Peyer's patch (tissue), 4 donors: ENCODE results near the gene HSD11B2. TPM values are rescaled to one million over a fixed set of nuclear protein-coding genes. Genes with fewer than 3 reads are reported as not detected.
A peak's percentile ranks its signal among the peaks of the same experiment; 100 is the strongest.

Experiments used
- DNase-seq, 3 donors: peaks; one replicate each; pipeline ENCODE4 v3.0.0-alpha.2; 2017 to 2019
- H3K27ac ChIP-seq, 4 donors: fragments of 200-600 bp; sonication (generic); one replicate each; pipeline ENCODE4 v1.5.1; 2016 to 2019
- H3K27me3 ChIP-seq, 2 donors: fragments of 200-600 bp; sonication (generic); one replicate each; pipeline ENCODE4 v1.5.1; 2019
- H3K36me3 ChIP-seq, 3 donors: fragments of 200-600 bp; sonication (generic); one replicate each; pipeline ENCODE4 v1.5.1; 2016 to 2019
- H3K4me1 ChIP-seq, 4 donors: fragments of 200-600 bp; sonication (generic); one replicate each; pipeline ENCODE4 v1.5.1; 2016 to 2019
- H3K4me3 ChIP-seq, 4 donors: fragments of 200-600 bp; sonication (generic); 1 replicate in 3 of 4; 2 replicates in 1 of 4; pipeline ENCODE4 v1.5.1; 2016 to 2019; ENCODE audit warnings: mild to moderate bottlenecking in 1 of 4
- H3K9me3 ChIP-seq, 4 donors: fragments of 200-600 bp; sonication (generic); one replicate each; pipeline ENCODE4 v1.5.1; 2016 to 2019; ENCODE audit warnings: mild to moderate bottlenecking in 1 of 4
- POLR2A ChIP-seq, 2 donors: fragments of 450-650 bp; IDR thresholded peaks; one replicate each; pipeline ENCODE4 v1.5.1; 2017; ENCODE audit warnings: antibody characterized with exemption in 2 of 2, mild to moderate bottlenecking in 2 of 2, moderate library complexity in 2 of 2
- total RNA-seq, 4 donors: library from RNA; depleted of rRNA; stranded (reverse); fragments of >200 nt; gene quantifications; one replicate each; pipeline ENCODE4 v1.1.0, GENCODE V29; 2016
- TF ChIP-seq, protein P1 (sequence below), 6 experiments: fragments of 450-650 bp in 4 of 6; fragments of 200-600 bp in 2 of 6; sonication (generic) in 1 of 6; IDR thresholded peaks; one replicate each; pipeline ENCODE4 v1.5.1; 2017 to 2019; ENCODE audit warnings: antibody characterized with exemption in 6 of 6, mild to moderate bottlenecking in 3 of 6, moderate library complexity in 1 of 6

Gene HSD11B2
- total RNA-seq, 4 donors from 2014 or later = 116 to 688 (median 499) TPM

DNA sequence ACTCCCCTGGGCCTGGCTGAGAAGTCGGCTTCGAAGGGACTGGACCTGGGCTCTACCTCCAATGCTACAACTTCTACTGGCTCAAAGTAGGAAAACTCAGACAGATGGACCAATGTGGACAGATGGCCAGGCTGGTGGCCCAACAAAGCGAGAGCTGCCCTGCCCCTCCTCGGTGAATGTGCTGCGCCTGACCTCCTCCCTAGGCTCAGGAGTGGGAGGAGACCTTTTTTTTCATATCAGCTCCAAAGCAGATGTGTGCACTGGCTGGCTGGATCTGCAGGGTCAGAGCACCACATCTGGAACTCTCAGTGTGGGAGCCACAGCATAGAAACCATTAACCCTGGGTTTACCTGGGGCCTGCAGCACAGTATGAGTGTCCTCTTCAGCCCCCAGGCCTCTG, 29.2 kb downstream of the HSD11B2 start:
- peaks cover 3 to 95% (median 37%) of the 10 kb centered on the region in 4 donors for H3K4me1 ChIP-seq
- H3K27ac ChIP-seq = peak overlapping the region; percentile 43 to 98 (median 94)
- peak in 1 of 2 donors; percentile 26 for TF ChIP-seq POLR2A (IDR thresholded peaks at IDR 0.05)
- TF ChIP-seq, protein P1, sequence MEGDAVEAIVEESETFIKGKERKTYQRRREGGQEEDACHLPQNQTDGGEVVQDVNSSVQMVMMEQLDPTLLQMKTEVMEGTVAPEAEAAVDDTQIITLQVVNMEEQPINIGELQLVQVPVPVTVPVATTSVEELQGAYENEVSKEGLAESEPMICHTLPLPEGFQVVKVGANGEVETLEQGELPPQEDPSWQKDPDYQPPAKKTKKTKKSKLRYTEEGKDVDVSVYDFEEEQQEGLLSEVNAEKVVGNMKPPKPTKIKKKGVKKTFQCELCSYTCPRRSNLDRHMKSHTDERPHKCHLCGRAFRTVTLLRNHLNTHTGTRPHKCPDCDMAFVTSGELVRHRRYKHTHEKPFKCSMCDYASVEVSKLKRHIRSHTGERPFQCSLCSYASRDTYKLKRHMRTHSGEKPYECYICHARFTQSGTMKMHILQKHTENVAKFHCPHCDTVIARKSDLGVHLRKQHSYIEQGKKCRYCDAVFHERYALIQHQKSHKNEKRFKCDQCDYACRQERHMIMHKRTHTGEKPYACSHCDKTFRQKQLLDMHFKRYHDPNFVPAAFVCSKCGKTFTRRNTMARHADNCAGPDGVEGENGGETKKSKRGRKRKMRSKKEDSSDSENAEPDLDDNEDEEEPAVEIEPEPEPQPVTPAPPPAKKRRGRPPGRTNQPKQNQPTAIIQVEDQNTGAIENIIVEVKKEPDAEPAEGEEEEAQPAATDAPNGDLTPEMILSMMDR (IDR thresholded peaks at IDR 0.05) = no peak
- H3K9me3 ChIP-seq = no peaks in the 10 kb centered on the region
- peak in 1 of 3 donors; percentile 67 for DNase-seq
- no peaks in the 10 kb centered on the region for H3K27me3 ChIP-seq
- no peak overlapping the region for H3K4me3 ChIP-seq
- no peaks in the 10 kb centered on the region for H3K36me3 ChIP-seq

DNA sequence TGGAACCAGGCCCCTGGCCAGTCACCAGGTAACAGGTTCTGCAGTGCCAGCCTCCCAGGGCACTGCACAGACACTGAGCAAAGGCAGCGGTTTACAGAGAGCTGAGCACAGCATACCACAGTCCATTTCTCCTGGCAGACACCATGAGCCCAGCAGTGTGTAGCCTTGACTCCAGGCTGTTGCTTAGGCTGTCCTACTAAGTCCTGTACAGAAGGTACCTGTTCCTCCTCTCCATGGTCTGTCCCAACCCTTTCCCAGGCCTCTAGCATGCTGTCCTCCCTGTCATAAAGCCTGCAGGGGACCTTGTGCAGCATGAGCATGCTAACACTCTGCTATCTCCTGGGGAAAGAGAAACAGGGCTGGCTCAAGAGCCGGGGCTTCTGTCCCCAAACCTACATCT, 30.0 kb downstream of the HSD11B2 start:
- DNase-seq = peak in 1 of 3 donors; percentile 68
- H3K36me3 ChIP-seq = no peaks in the 10 kb centered on the region
- H3K27ac ChIP-seq = peak overlapping the region in 3 of 4 donors; percentile 93 to 98 (median 96)
- no peaks in the 10 kb centered on the region for H3K27me3 ChIP-seq
- no peaks in the 10 kb centered on the region for H3K9me3 ChIP-seq
- H3K4me3 ChIP-seq = no peak overlapping the region
- peaks cover 6 to 97% (median 39%) of the 10 kb centered on the region in 4 donors for H3K4me1 ChIP-seq
- TF ChIP-seq POLR2A (IDR thresholded peaks at IDR 0.05) = peak; percentile 17 to 30
- TF ChIP-seq, protein P1 (IDR thresholded peaks at IDR 0.05) = no peak

DNA sequence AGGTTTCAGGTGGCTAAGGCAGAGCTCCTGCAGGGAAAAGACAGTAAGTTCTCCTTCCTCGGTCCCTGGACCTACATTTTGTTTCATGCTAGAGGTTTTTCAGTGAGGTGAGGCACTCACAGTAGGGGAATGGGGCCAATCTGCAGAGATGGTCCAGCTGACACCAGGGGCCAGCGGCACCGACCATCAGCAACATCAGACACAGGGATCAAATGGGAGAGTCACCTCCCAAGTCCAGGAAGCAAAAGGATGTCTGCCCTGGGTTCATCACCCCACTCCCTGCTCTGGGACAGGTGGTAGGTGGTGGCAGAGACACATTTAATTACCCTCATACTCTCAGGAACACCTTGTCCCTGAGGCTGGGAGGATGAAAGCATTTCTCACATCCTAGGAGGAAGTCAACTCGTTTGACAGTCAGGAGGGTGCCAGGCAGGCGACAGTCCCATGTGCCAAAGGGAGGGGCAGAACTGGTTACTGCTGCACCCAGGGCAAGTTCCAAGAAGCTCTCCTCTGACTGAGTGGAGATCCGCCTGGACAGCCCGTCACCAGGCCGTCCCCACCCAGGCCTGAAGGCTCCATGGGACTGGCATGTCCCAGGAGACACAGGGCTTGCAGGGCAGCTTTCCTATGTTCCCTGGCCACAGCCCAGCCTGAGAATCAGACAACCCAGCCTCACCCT, 30.8 kb downstream of the HSD11B2 start:
- H3K9me3 ChIP-seq = no peaks in the 10 kb centered on the region
- no peak overlapping the region for H3K4me3 ChIP-seq
- TF ChIP-seq, protein P1 (IDR thresholded peaks at IDR 0.05) = peak in 2 of 6 experiments; percentile 29
- peak; percentile 50 to 79 for TF ChIP-seq POLR2A (IDR thresholded peaks at IDR 0.05)
- H3K4me1 ChIP-seq = peaks cover 6 to 91% (median 37%) of the 10 kb centered on the region in 4 donors
- H3K27me3 ChIP-seq = no peaks in the 10 kb centered on the region
- H3K36me3 ChIP-seq = no peaks in the 10 kb centered on the region
- DNase-seq = peak in 2 of 3 donors; percentile 93 to 94
- peak overlapping the region in 3 of 4 donors; percentile 93 to 99 (median 98) for H3K27ac ChIP-seq

DNA sequence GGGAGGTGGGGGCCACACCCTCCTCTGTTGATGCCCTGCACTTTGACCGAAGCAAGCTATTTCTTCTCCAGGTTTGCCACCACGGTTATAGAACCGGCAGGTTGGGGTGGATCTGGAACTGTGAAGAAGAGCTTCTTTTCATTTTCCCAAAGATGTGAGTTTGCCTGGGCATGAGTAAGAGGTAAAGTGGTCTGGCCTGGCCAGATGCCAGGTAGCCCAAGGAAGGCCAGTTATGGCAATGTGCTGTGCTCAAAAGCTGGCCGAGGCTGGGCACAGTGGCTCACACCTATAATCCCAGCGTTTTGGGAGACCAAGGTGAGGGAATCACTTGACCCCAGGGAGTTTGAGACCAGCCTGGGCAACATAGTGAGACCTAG, 31.3 kb downstream of the HSD11B2 start:
- Histone ChIP-seq H3K4me3 (peak overlapping the region in 2 of 4 donors; percentile 9 to 37), H3K4me1 (peaks cover 6 to 86% (median 33%) of the 10 kb centered on the region in 4 donors), H3K36me3 (no peaks in the 10 kb centered on the region), H3K27me3 (no peaks in the 10 kb centered on the region), H3K9me3 (no peaks in the 10 kb centered on the region), H3K27ac (peak overlapping the region in 3 of 4 donors; percentile 91 to 99 (median 94))
- peak; percentile 80 to 91 for TF ChIP-seq POLR2A (IDR thresholded peaks at IDR 0.05)
- TF ChIP-seq, protein P1 (IDR thresholded peaks at IDR 0.05) = no peak
- peak in 1 of 3 donors; percentile 68 for DNase-seq

DNA sequence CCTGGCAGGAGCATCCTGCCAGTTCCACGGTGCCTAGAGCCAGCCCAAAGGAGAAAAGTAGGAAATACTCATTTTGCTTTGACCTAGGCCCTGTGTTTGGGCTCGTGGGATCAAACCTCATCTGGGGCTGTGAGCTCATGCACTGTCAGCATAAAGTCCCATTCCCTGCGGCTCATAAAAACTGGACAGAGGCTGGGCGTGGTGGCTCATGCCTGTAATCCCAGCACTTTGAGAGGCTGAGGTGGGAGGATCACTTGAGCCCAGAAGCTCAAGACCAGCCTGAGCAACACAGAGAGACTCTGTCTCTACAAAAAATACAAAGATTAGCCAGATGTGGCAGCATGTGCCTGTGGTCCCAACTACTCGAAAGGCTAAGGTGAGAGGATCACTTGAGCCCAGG, 32.1 kb downstream of the HSD11B2 start:
- Histone ChIP-seq H3K9me3 (no peaks in the 10 kb centered on the region), H3K4me3 (peak overlapping the region in 1 of 4 donors; percentile 9), H3K4me1 (peaks cover 6 to 78% (median 31%) of the 10 kb centered on the region in 4 donors), H3K27ac (peak overlapping the region in 3 of 4 donors; percentile 91 to 99 (median 94)), H3K27me3 (no peaks in the 10 kb centered on the region), H3K36me3 (no peaks in the 10 kb centered on the region)
- peak; percentile 75 to 92 for TF ChIP-seq POLR2A (IDR thresholded peaks at IDR 0.05)
- TF ChIP-seq, protein P1 (IDR thresholded peaks at IDR 0.05) = no peak
- peak in 2 of 3 donors; percentile 79 to 88 for DNase-seq
